ENCODE results near the gene ZNF827. TPM values are rescaled to one million over a fixed set of nuclear protein-coding genes. Genes with fewer than 3 reads are reported as not detected.

Gene ZNF827
- total RNA-seq, 4 donors from 2014 or later, result 23.9 to 52.3 (median 29.3) TPM

DNA sequence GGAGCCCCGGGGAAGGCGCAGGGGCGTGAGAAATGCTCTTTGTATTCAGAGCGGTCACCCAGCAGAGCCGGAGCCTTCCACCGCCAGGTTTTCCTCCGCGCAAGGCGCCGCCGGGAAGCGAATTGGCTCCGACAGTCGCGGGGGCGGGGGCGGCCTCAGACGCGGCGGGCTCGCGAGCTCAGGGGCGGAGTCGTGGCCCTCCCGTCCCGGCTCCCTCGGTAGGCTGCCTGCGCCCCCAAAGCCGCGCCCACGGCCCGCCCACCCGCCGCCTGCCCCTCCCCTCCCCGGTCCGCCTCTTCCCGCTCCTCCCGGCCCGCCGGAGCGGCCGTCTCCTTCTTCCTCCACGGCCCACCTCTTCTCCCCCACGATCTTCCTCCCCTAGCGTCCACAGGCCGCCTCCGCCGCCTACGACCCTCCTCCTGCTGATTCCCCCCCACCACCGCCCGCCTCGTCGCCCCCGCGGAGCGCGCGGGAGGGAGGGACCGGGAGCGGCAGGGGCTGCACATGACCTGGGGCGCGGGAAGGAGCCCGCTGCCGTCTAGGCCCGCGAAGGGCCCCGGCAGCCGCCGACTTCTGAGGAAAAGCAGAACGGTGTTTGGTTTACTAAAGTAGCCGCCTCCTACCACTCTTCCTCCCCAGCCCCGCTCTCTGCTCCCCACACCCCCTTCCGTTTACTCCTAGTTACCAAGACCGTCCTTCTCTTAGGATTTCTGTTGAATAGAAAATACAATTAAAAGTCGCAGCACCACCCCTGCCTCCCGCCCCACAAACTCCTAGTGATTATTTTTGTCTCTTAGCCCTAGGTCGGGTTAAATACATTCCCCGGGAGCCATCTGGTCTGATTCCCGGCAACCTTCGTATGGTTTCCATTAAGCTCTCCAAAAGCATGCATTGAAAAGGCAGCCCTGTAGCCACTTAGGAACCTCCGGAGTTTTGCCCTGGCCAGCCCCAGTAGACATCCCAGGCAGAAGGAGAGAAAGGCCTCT lies 205.4 kb downstream of the ZNF827 start:
- Histone ChIP-seq H3K9me3 (no peaks in the 10 kb centered on the region), H3K27me3 (no peaks in the 10 kb centered on the region), H3K4me1 (peaks cover 43 to 55% of the 10 kb centered on the region in 2 donors), H3K4me3 (replicated peaks in 1 of 3) (peak overlapping the region in 2 of 3 donors; percentile 63 to 64), H3K27ac (peak overlapping the region; percentile 98 to 100 (median 99)), H3K36me3 (no peaks in the 10 kb centered on the region)
- intact Hi-C loops (cut with DNase I), result no loop called here
- 14 to 15% methylated on average over 37 to 38 of the region's 81 CpGs for WGBS, 2 donors
- DNase-seq, result peak; percentile 97
- TF ChIP-seq, protein P1, sequence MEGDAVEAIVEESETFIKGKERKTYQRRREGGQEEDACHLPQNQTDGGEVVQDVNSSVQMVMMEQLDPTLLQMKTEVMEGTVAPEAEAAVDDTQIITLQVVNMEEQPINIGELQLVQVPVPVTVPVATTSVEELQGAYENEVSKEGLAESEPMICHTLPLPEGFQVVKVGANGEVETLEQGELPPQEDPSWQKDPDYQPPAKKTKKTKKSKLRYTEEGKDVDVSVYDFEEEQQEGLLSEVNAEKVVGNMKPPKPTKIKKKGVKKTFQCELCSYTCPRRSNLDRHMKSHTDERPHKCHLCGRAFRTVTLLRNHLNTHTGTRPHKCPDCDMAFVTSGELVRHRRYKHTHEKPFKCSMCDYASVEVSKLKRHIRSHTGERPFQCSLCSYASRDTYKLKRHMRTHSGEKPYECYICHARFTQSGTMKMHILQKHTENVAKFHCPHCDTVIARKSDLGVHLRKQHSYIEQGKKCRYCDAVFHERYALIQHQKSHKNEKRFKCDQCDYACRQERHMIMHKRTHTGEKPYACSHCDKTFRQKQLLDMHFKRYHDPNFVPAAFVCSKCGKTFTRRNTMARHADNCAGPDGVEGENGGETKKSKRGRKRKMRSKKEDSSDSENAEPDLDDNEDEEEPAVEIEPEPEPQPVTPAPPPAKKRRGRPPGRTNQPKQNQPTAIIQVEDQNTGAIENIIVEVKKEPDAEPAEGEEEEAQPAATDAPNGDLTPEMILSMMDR (IDR thresholded peaks at IDR 0.05), result peak in 1 of 6 experiments; percentile 22
- peak in 1 of 2 donors; percentile 95 for TF ChIP-seq POLR2A (IDR thresholded peaks at IDR 0.05)

DNA sequence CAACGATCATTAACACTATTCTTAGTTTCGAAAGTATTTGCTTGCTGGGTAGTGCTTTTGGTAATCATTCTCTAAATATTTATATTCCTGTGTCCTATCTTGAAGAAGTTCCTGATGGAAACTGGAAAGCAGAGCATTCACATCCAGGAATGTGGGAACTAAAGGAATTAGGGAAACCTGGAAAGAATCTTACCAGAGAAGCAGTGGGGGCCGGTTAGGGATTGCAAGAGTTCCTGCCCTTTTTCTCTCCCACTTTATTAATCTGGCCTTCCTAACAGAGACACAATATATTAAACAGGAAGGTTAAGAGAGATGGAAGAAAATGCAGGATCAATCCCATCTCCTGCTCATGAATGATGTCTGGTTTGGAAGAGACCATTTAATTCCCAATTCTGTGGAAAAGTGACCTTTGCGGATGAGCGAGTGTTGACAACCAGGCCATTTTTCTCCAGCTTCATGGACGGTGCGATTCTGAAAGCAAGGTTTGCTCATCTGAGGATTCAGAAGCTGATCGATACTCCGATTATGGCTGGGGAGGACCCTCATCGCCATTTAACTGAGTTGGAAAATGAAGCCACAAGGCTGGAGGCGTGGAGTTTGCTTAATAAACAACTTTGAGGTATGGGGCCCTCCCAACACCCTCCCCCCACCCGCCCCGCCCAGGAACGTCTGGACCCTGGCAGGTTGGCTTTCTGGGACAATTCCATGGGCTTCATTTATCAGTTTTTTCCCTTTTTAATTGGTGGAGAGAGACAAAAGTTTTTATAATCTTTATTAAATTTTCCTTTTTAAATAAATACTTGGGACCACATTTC lies 206.4 kb downstream of the ZNF827 start:
- intact Hi-C loops (cut with DNase I), result no loop called here
- 58 to 59% methylated on average over 14 of the region's 14 CpGs for WGBS, 2 donors
- Histone ChIP-seq H3K9me3 (no peaks in the 10 kb centered on the region), H3K27me3 (no peaks in the 10 kb centered on the region), H3K36me3 (no peaks in the 10 kb centered on the region), H3K27ac (peak overlapping the region; percentile 98 to 100 (median 99)), H3K4me3 (replicated peaks in 1 of 3) (peak overlapping the region in 1 of 3 donors; percentile 64), H3K4me1 (peaks cover 43 to 55% of the 10 kb centered on the region in 2 donors)
- TF ChIP-seq POLR2A (IDR thresholded peaks at IDR 0.05), result no peak
- TF ChIP-seq, protein P1 (IDR thresholded peaks at IDR 0.05), result no peak
- no peak for DNase-seq

DNA sequence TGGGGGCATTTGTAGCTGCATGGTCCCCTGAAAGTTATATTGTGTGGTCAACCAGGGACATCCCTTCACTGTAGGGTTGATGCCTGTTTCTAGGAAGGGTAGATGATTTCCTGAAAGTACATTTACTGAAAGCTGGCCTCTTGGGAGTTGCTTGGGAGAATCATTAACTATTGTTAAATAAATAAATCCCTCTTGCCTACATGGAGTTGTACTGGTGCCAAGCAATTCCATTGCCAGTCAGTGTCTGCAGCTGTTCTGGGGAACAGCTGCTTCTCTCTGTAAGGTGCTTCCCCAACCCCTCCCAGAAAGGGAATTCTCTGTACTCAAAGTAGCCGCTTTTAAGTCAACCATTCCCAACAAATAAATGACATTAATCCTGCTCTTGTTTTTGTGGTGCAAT lies 207.6 kb downstream of the ZNF827 start:
- 73 to 85% methylated on average over 1 of the region's 1 CpG for WGBS, 2 donors
- peak in 1 of 2 donors; percentile 12 for DNase-seq
- Histone ChIP-seq H3K4me3 (replicated peaks in 1 of 3) (no peak overlapping the region), H3K27me3 (no peaks in the 10 kb centered on the region), H3K9me3 (no peaks in the 10 kb centered on the region), H3K4me1 (peaks cover 36 to 43% of the 10 kb centered on the region in 2 donors), H3K36me3 (no peaks in the 10 kb centered on the region), H3K27ac (no peak overlapping the region)
- intact Hi-C loops (cut with DNase I), result no loop called here
- TF ChIP-seq, protein P1 (IDR thresholded peaks at IDR 0.05), result no peak
- TF ChIP-seq POLR2A (IDR thresholded peaks at IDR 0.05), result no peak

DNA sequence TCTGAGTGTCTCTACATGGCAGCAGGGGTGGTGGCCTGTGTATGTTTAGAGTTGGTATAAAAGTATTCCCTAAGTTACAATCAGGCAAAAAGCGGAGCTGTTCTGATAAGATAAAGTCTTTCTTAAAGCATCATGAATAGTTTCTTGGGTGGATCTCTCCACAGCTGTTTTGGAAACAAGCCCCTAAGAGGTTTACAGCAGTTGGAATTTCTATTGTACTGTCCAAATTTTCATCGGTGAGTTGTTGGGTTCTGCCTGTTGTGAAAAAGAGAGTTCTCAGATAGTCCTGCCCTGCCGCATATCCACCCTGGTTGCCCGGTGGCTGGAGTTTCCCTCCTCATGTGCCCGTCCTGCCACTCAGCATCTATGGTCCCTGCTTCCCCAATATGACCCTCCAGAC lies 208.6 kb downstream of the ZNF827 start:
- Histone ChIP-seq H3K4me1 (peaks cover 26 to 33% of the 10 kb centered on the region in 2 donors), H3K27me3 (no peaks in the 10 kb centered on the region), H3K9me3 (no peaks in the 10 kb centered on the region), H3K27ac (no peak overlapping the region), H3K4me3 (replicated peaks in 1 of 3) (no peak overlapping the region), H3K36me3 (no peaks in the 10 kb centered on the region)
- intact Hi-C loops (cut with DNase I), result no loop called here
- 89 to 92% methylated on average over 5 of the region's 5 CpGs for WGBS, 2 donors
- TF ChIP-seq POLR2A (IDR thresholded peaks at IDR 0.05), result no peak
- TF ChIP-seq, protein P1 (IDR thresholded peaks at IDR 0.05), result no peak
- DNase-seq, result no peak

Measured in thyroid gland (tissue), 4 donors.